AG04449 (cell line): ENCODE results near the gene PRKN.

Source experiments
- CTCF ChIA-PET: fragments of 350-600 bp; formaldehyde crosslinking; extraction: SDS; loops from one replicate; lab custom pipeline; 2021; ENCODE audit warnings: antibody characterized with exemption; lab: Yijun Ruan, JAX
- POLR2A ChIA-PET: fragments of 400-600, 350-600 bp; formaldehyde crosslinking; extraction: SDS; loops from one replicate; lab custom pipeline; 2020; ENCODE audit warnings: antibody characterized with exemption, inconsistent platforms; lab: Yijun Ruan, JAX
- DNase-seq: peaks from one replicate; pipeline ENCODE4 v3.0.0-alpha.2; 2010; ENCODE audit warnings: low read depth, low spot score
- H3K4me3 ChIP-seq: 2 replicates; pipeline ENCODE4 v1.5.1; 2011; ENCODE audit warnings: low read depth, mild to moderate bottlenecking, control low read depth, low read length
- CTCF ChIP-seq: IDR thresholded peaks from one replicate; pipeline ENCODE4 v1.5.1; 2011; ENCODE audit warnings: mild to moderate bottlenecking, moderate library complexity, low read length, control low read depth, inconsistent platforms; ENCODE audit not compliant: insufficient read depth; ENCODE audit errors: missing control alignments

Gene PRKN

GRCh38 chr6:161584051-161584450 is 1143.5 kb downstream of the PRKN start:
- no peak overlapping the region for H3K4me3 ChIP-seq
- DNase-seq: no peak
- TF ChIP-seq CTCF: no peak
- ChIA-PET CTCF (interaction anchor here (1.1 kb wide), 1 partner anchor 35 kb away, joined by 3 read pairs; no protein-coding TSS in a partner anchor), POLR2A (no interaction called here)

DNA sequence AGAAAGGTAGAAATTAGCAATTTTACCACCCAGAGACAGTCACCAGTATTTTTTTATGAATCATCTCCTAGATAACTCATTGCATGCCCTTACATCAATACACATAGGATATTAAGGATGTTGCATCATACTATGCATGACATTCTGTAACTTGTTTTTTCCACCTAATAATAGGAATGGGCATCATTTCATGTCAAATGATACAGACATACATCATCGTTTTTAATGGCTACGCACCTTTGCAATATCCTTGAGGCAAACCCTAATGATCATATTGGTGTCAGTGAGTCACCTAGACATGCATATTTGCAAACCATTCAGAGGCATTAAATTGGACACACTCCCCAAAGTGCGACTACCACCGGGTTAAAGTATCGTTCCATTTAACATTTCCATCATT is 1144.0 kb downstream of the PRKN start:
- CTCF ChIA-PET: no interaction called here
- DNase-seq: no peak
- no peak overlapping the region for H3K4me3 ChIP-seq
- POLR2A ChIA-PET: no interaction called here
- no peak for TF ChIP-seq CTCF

DNA sequence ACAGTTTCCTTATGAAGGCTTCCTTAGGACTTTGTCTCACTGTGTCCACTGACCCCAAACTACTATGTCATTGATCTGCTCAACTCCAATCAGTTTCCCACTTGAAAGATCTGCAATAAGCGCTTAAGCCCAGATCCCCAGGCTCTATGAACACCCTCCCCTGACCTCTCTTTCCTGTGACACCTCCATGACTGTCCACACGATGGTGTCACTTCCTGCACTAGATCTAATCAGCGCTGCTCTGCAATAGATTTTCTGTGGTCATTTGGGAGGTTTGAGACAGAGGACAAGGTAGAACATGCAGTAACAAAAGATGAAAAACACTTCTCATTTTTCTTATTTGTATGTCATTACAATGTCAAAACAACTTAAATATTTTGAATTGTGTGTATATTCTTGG is 1149.1 kb downstream of the PRKN start:
- DNase-seq: no peak
- TF ChIP-seq CTCF: no peak
- POLR2A ChIA-PET: no interaction called here
- CTCF ChIA-PET: no interaction called here
- no peak overlapping the region for H3K4me3 ChIP-seq

DNA sequence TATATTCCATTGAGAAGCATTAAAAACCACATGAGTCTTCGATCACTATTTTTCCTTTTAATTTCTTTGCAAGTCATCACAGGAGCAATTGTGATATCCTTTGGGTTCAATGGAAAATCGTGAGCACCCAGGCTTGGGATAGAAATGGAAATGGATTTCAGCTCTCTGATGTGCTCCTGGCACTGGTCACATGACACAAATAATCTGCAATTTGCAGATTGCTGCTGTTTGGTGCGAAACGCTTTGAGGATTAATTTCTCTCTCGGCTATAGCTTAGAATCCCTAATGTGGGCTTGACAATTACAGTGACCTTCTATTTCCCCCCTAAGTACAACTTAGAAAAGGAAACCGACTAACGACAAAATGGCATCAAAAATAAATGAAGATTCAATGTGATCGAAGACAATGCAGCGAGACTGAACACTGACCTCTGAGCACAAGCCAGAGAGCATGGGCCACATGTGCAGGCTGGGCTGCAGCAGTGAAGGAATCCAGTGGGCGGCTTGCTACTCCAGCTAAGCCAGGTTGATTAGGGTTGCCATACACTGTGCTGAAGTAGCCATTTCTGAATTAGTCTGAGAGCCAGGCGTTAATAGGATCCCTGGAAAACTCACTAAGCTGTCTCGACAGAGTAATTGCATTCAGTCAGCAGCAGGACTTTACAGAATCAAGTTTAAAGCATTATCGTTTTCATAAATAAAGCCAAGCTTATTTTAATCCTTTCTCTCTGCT is 1151.9 kb downstream of the PRKN start:
- POLR2A ChIA-PET: no interaction called here
- no peak overlapping the region for H3K4me3 ChIP-seq
- TF ChIP-seq CTCF: no peak
- no peak for DNase-seq
- CTCF ChIA-PET: no interaction called here

DNA sequence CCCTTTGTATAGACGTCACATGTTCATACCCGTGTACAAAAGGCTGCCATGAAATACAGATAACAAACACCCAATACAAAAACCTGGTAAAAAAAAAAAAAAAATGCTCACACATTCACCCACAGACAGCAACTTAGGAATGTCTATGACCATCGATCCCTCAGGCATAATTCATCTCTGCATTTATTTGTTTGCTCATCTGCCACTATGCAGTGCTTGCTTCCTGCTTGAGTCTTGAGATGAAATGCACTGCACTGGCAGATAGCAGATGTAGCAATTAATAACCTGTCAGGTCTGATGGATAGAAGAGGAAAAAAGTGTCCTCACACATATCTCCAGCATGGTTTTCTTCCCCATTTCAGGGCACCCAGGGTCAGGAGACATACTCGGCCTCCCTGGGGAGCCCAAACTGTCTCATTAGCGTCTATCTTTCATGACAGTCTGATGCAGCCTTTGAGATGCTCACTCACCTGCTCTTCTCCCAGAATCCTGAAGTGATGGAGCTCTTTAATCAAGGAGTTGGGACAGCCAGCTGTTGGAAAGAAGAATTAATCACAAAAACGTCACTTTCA is 1158.6 kb downstream of the PRKN start:
- no peak overlapping the region for H3K4me3 ChIP-seq
- ChIA-PET CTCF (no interaction called here), POLR2A (no interaction called here)
- TF ChIP-seq CTCF: no peak
- no peak for DNase-seq

GRCh38 chr6:161564952-161565351 is 1162.6 kb downstream of the PRKN start:
- TF ChIP-seq CTCF: no peak
- CTCF ChIA-PET: no interaction called here
- DNase-seq: no peak

More at GRCh38 chr6:161564952-161565351, 1162.6 kb downstream of the PRKN start:
- H3K4me3 ChIP-seq: no peak overlapping the region
- POLR2A ChIA-PET: no interaction called here
